K562 (cell line): Measurements from ENCODE around the gene NRGN. TPM values are rescaled to one million over a fixed set of nuclear protein-coding genes. Genes with fewer than 3 reads are reported as not detected.

Source experiments
- BRD9 ChIP-seq: fragments of 450-650 bp; IDR thresholded peaks from 2 replicates; pipeline ENCODE4 v1.6.1; 2018; ENCODE audit warnings: low read depth; ENCODE audit not compliant: partially characterized antibody
- CBX1 ChIP-seq: sonication (generic); IDR thresholded peaks from 2 replicates; pipeline ENCODE4 v1.6.1; 2016; ENCODE audit warnings: antibody characterized with exemption, low read depth, mild to moderate bottlenecking
- DDX20 ChIP-seq: fragments of 450-650 bp; IDR thresholded peaks from 2 replicates; pipeline ENCODE4 v1.6.1; 2016; ENCODE audit warnings: missing genetic modification characterization, low read depth, mild to moderate bottlenecking, missing compliant biosample characterization, moderate library complexity
- E2F5 ChIP-seq: sonication (generic); formaldehyde crosslinking; IDR thresholded peaks from 2 replicates; pipeline ENCODE4 v1.8.0; 2022; ENCODE audit warnings: mild to moderate bottlenecking, missing genetic modification reagents
- EHMT2 ChIP-seq: fragments of 450-650 bp; IDR thresholded peaks from 2 replicates; pipeline ENCODE4 v1.6.1; 2018; ENCODE audit warnings: antibody characterized with exemption
- FOXA1 ChIP-seq: fragments of 450-650 bp; IDR thresholded peaks from 2 replicates; pipeline ENCODE4 v1.6.1; 2016; ENCODE audit warnings: mild to moderate bottlenecking, borderline replicate concordance
- FOXP1 ChIP-seq: sonication (generic); formaldehyde crosslinking; IDR thresholded peaks from 2 replicates; pipeline ENCODE4 v1.8.0; 2022; ENCODE audit warnings: mild to moderate bottlenecking, missing genetic modification reagents
- FOXP4 ChIP-seq: sonication (generic); formaldehyde crosslinking; IDR thresholded peaks from 2 replicates; pipeline ENCODE4 v1.8.0; 2022; ENCODE audit warnings: mild to moderate bottlenecking, missing genetic modification reagents, borderline replicate concordance
- GMEB1 ChIP-seq: fragments of 250-450 bp; sonication (Bioruptor Pico); IDR thresholded peaks from 2 replicates; pipeline ENCODE4 v1.4.0; 2020; ENCODE audit warnings: mild to moderate bottlenecking
- HMGXB4 ChIP-seq: sonication (generic); formaldehyde crosslinking; IDR thresholded peaks from 2 replicates; pipeline ENCODE4 v1.8.1; 2023; ENCODE audit warnings: mild to moderate bottlenecking, missing genetic modification reagents
- RCOR1 ChIP-seq, 2 experiments: IDR thresholded peaks; 2 replicates each; pipeline ENCODE4 v1.6.1; 2012; ENCODE audit warnings: low read depth in 2 of 2, low read length in 2 of 2, borderline replicate concordance in 1 of 2, improper control_type of control experiment in 1 of 2
- SMAD4 ChIP-seq: fragments of 250-450 bp; sonication (Bioruptor Pico); conservative IDR thresholded peaks from 2 replicates; pipeline ENCODE4 v1.8.0; 2021; ENCODE audit warnings: inconsistent platforms, mild to moderate bottlenecking, moderate library complexity
- ZBTB43 ChIP-seq: sonication (generic); formaldehyde crosslinking; IDR thresholded peaks from 2 replicates; pipeline ENCODE4 v1.8.0; 2023; ENCODE audit warnings: mild to moderate bottlenecking, missing genetic modification reagents
- ZFP1 ChIP-seq: fragments of 450-650 bp; formaldehyde crosslinking; IDR thresholded peaks from 2 replicates; pipeline ENCODE4 v1.4.0; 2020; ENCODE audit warnings: mild to moderate bottlenecking, mixed read lengths
- ZNF23 ChIP-seq: fragments of 250-450 bp; sonication (Bioruptor Pico); IDR thresholded peaks from 2 replicates; pipeline ENCODE4 v1.4.0; 2020; ENCODE audit warnings: mild to moderate bottlenecking
- ZNF277 ChIP-seq: fragments of 250-450 bp; sonication (Bioruptor Pico); IDR thresholded peaks from 2 replicates; pipeline ENCODE4 v1.8.0; 2022; ENCODE audit warnings: inconsistent platforms, mild to moderate bottlenecking, moderate library complexity, borderline replicate concordance
- polyA plus RNA-seq, 8 experiments: library from polyadenylated mRNA; depleted of rRNA in 4 of 8; stranded (reverse) in 5 of 8; unstranded in 3 of 8; fragments of >200 nt; fragmentation: Nextera tagmentation in 2 of 8; fragmentation: Illumina TruSeq in 1 of 8; extraction: Ambion mirVana in 2 of 8; extraction: Trizol in 1 of 8; gene quantifications; 2 replicates each; pipeline versions ENCODE4 v1.2.1 to v1.2.3, GENCODE V29; 2011 to 2014; ENCODE audit warnings: inconsistent platforms in 1 of 8, missing spikeins in 1 of 8
- total RNA-seq, 7 experiments: library from RNA; depleted of rRNA in 6 of 7; stranded (reverse); fragments of >200 nt in 6 of 7; fragmentation: Illumina TruSeq in 2 of 7; extraction: Trizol in 2 of 7; gene quantifications; 2 replicates each; pipeline versions ENCODE4 v1.2.1 to v1.2.3, GENCODE V29; 2011 to 2021; ENCODE audit warnings: low replicate concordance in 1 of 7

NRGN gene
- total and polyA plus RNA-seq, 9 of the 15 experiments (the other 6 are each of a cell fraction or from before 2014, with no cell fraction given) = 0.29 to 7.8 (median 3.5) TPM; not detected in 2

- TF ChIP-seq SMAD4 (CRISPR knock-in tag) = no peak
- TF ChIP-seq E2F5 = no peak
- no peak for TF ChIP-seq ZNF23 (CRISPR knock-in tag)
- no peak for TF ChIP-seq GMEB1 (CRISPR knock-in tag)
- TF ChIP-seq BRD9 = no peak
- no peak for TF ChIP-seq ZFP1
- TF ChIP-seq FOXP1 (CRISPR knock-in tag) = no peak
- no peak for TF ChIP-seq ZNF277 (CRISPR knock-in tag)
- TF ChIP-seq DDX20 (tag) = no peak
- no peak for TF ChIP-seq CBX1
- TF ChIP-seq FOXA1 = no peak
- TF ChIP-seq EHMT2 = no peak
- no peak for TF ChIP-seq ZBTB43 (CRISPR knock-in tag)
- 0 out of 2 replicates have a peak, but pooled peaks have one; percentile 45 for TF ChIP-seq HMGXB4
- TF ChIP-seq FOXP4 (CRISPR knock-in tag) = no peak
- peak in 1 of 2 experiments; percentile 33; a peak in 1 of 4 replicates for TF ChIP-seq RCOR1 (IDR thresholded peaks at IDR 0.05; ENCODE audit: borderline replicate concordance in 1 of 2, low read depth in 2 of 2, low read length in 2 of 2)
Measured at GRCh38 chr11:124762105-124762623, 22.4 kb downstream of the NRGN start, which contains the start of gene ESAM (continued).
